GM12892 (cell line): ENCODE data around the gene RHOH.

Experiments
- DNase-seq: peaks from one replicate; pipeline ENCODE4 v3.0.0; 2011; ENCODE audit not compliant: insufficient read length
- FAIRE-seq: peaks from 2 replicates; lab custom pipeline; 2011; peaks lifted over from hg19 to GRCh38; lab: Jason Lieb, UNC
- POLR2A ChIP-seq: IDR thresholded peaks from 2 replicates; pipeline ENCODE4 v1.6.1; 2011; ENCODE audit warnings: low read depth, low read length, control low read depth
- POLR2AphosphoS5 ChIP-seq: IDR thresholded peaks from 2 replicates; pipeline ENCODE4 v1.6.1; 2011; ENCODE audit warnings: low read depth, low read length, control low read depth
- TAF1 ChIP-seq: IDR thresholded peaks from 2 replicates; pipeline ENCODE4 v1.6.1; 2011; ENCODE audit warnings: low read depth, mild to moderate bottlenecking, control low read depth, low read length, borderline replicate concordance

The RHOH gene

GRCh38 chr4:40199999-40200874 lies 3.4 kb downstream of the RHOH start:
- DNase-seq = no peak
- FAIRE-seq = peak; percentile 99
- TF ChIP-seq TAF1 (peak; percentile 31; the same call in 1 of the 2 replicates), POLR2A (peak; percentile 88; the same call in 1 of the 2 replicates), POLR2AphosphoS5 (peak; percentile 92)

GRCh38 chr4:40200875-40201801 lies 4.3 kb downstream of the RHOH start:
- TF ChIP-seq POLR2A = no peak
- no peak for DNase-seq
- peak; percentile 70 for FAIRE-seq

- FAIRE-seq (peak; percentile 61), DNase-seq (no peak)
- TF ChIP-seq POLR2A (no peak), POLR2AphosphoS5 (no peak), TAF1 (no peak)
These were observed 5.1 kb downstream of the RHOH start for GRCh38 chr4:40201898-40202297.

DNA sequence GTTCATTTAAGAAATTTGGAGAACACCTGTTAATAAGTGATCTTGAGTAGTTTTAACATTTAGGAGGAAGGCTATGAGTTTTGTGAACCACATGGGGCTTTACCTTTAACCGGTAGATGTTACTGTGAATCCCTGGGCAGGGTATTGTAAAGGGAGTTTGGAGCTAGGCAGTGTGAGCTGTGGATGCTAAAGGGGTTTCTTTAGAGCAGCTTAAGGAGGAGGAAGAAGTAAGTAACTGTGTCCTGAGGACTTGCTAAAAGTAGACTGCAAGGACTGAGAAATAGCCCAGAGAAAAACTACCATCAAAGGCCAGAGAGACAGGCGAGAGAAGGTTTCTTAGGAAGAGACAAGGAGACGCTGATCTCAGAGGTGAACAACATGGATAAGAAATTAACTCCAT lies 5.6 kb downstream of the RHOH start:
- FAIRE-seq (peak; percentile 67), DNase-seq (no peak)
- no peak for TF ChIP-seq TAF1
- no peak for TF ChIP-seq POLR2A
- no peak for TF ChIP-seq POLR2AphosphoS5

- DNase-seq (no peak), FAIRE-seq (no peak)
- no peak; the same call in 1 of the 2 replicates for TF ChIP-seq POLR2AphosphoS5
- no peak; the same call in 1 of the 2 replicates for TF ChIP-seq POLR2A
- no peak for TF ChIP-seq TAF1
These were observed 7.9 kb downstream of the RHOH start for GRCh38 chr4:40204507-40205258.

GRCh38 chr4:40205259-40206198 lies 8.7 kb downstream of the RHOH start:
- peak; percentile 98 for FAIRE-seq
- TF ChIP-seq TAF1 = no peak
- TF ChIP-seq POLR2A = peak; percentile 58
- peak; percentile 79 for TF ChIP-seq POLR2AphosphoS5
- DNase-seq = no peak

GRCh38 chr4:40206426-40206825 lies 9.6 kb downstream of the RHOH start:
- TF ChIP-seq POLR2A = no peak
- no peak for TF ChIP-seq TAF1
- no peak for TF ChIP-seq POLR2AphosphoS5
- FAIRE-seq (peak; percentile 50), DNase-seq (no peak)

GRCh38 chr4:40209401-40209800 lies 12.6 kb downstream of the RHOH start:
- DNase-seq = no peak
- peak; percentile 88 for FAIRE-seq
- no peak for TF ChIP-seq POLR2A
- no peak for TF ChIP-seq POLR2AphosphoS5
- TF ChIP-seq TAF1 = no peak

DNA sequence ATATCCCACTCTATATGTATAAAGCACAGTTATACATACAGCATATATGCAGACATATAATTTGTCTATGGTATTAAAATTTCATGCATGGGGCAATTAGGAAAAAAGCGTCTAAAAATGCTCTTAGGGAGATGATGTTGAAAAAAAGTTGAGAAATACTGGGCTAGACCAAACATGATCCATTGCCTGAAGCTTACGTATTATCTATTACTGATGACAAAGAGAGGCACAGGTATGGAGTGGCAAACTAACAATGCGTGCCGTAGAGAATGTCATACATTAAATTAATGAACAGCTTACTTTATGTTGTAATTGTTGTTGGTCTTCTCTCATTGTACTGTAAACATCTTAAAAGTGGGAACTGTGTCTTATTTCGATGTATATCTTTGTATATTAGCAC lies 13.9 kb downstream of the RHOH start:
- FAIRE-seq = no peak

More for the DNA sequence above, 13.9 kb downstream of the RHOH start:
- DNase-seq = no peak
- TF ChIP-seq POLR2AphosphoS5 = no peak
- TF ChIP-seq POLR2A = no peak
- no peak for TF ChIP-seq TAF1
